GM21825 (cell line): ENCODE data around the gene CEP128.

ENCODE experiments used
- ATAC-seq: cut with Tn5 transposase; IDR thresholded peaks from one replicate; pipeline ENCODE4 v1.9.1; 2021; ENCODE audit warnings: mild to moderate bottlenecking, moderate library complexity; ENCODE audit not compliant: unreplicated experiment

Gene CEP128

GRCh38 chr14:80624581-80624980, 317.0 kb downstream of the CEP128 start:
- ATAC-seq = no peak

- ATAC-seq = peak; percentile 67
These were observed 319.8 kb downstream of the CEP128 start for GRCh38 chr14:80621701-80622100.

GRCh38 chr14:80620434-80620833, 321.1 kb downstream of the CEP128 start:
- ATAC-seq = no peak

GRCh38 chr14:80618751-80619329, 322.7 kb downstream of the CEP128 start:
- no peak for ATAC-seq

- peak; percentile 80 for ATAC-seq
These were observed 325.7 kb downstream of the CEP128 start for GRCh38 chr14:80615831-80616230.

- no peak for ATAC-seq
These were observed 332.5 kb downstream of the CEP128 start for GRCh38 chr14:80609055-80609454.

- ATAC-seq = no peak
These were observed 333.0 kb downstream of the CEP128 start for GRCh38 chr14:80608563-80608962.

- ATAC-seq = no peak
These were observed 333.9 kb downstream of the CEP128 start for GRCh38 chr14:80607430-80608190.

GRCh38 chr14:80606347-80606772, 335.2 kb downstream of the CEP128 start:
- no peak for ATAC-seq

GRCh38 chr14:80605536-80605935, 336.0 kb downstream of the CEP128 start:
- ATAC-seq = no peak

GRCh38 chr14:80602946-80603345, 338.6 kb downstream of the CEP128 start:
- ATAC-seq = no peak

- peak; percentile 96 for ATAC-seq
These were observed 354.3 kb downstream of the CEP128 start for GRCh38 chr14:80587096-80587724.

GRCh38 chr14:80586131-80586530, 355.4 kb downstream of the CEP128 start:
- no peak for ATAC-seq

- ATAC-seq = no peak
These were observed 356.1 kb downstream of the CEP128 start for GRCh38 chr14:80585506-80585835.

GRCh38 chr14:80584744-80585505, 356.6 kb downstream of the CEP128 start:
- ATAC-seq = no peak

GRCh38 chr14:80577599-80577998, 363.9 kb downstream of the CEP128 start:
- no peak for ATAC-seq

- no peak for ATAC-seq
These were observed 365.1 kb downstream of the CEP128 start for GRCh38 chr14:80576401-80576800.

GRCh38 chr14:80575763-80576162, 365.8 kb downstream of the CEP128 start:
- no peak for ATAC-seq

- ATAC-seq = no peak
These were observed 368.9 kb downstream of the CEP128 start for GRCh38 chr14:80572666-80573065.

GRCh38 chr14:80570930-80571298, 370.6 kb downstream of the CEP128 start:
- no peak for ATAC-seq

- no peak for ATAC-seq
These were observed 373.5 kb downstream of the CEP128 start for GRCh38 chr14:80567905-80568536.
